ENCODE measurements around the gene RAB11A. TPM values are rescaled to one million over a fixed set of nuclear protein-coding genes. Genes with fewer than 3 reads are reported as not detected.

The RAB11A gene
- total RNA-seq, 1 donor from 2014 or later: 295 TPM

DNA sequence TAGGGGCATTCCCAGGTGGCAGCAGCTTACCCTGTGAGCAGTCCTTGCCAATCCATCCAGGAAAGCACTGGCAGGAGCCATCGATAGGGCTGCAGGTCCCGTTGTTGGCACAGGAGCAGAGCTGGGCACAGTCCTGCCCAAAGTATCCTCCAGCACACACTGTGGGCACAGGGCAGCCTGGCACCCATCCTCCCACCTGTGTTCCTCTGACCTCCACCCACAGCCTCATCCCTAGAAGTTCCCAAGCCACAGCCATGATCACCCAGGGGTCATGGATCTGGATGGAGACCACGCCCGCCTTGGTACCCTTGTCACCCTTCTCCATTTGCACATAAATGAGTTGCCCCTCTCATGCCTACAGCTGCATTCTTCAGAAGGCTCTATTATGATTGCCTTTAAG, 48.6 kb downstream of the RAB11A start:
- H3K36me3 ChIP-seq (ENCODE audit: control insufficient read depth, insufficient read depth, low read length): no peaks in the 10 kb centered on the region
- no peak overlapping the region for H3K4me3 ChIP-seq (ENCODE audit: low read depth, low read length)
- H3K27me3 ChIP-seq (ENCODE audit: control insufficient read depth, insufficient read depth, low read length): no peaks in the 10 kb centered on the region
- TF ChIP-seq, protein P1, sequence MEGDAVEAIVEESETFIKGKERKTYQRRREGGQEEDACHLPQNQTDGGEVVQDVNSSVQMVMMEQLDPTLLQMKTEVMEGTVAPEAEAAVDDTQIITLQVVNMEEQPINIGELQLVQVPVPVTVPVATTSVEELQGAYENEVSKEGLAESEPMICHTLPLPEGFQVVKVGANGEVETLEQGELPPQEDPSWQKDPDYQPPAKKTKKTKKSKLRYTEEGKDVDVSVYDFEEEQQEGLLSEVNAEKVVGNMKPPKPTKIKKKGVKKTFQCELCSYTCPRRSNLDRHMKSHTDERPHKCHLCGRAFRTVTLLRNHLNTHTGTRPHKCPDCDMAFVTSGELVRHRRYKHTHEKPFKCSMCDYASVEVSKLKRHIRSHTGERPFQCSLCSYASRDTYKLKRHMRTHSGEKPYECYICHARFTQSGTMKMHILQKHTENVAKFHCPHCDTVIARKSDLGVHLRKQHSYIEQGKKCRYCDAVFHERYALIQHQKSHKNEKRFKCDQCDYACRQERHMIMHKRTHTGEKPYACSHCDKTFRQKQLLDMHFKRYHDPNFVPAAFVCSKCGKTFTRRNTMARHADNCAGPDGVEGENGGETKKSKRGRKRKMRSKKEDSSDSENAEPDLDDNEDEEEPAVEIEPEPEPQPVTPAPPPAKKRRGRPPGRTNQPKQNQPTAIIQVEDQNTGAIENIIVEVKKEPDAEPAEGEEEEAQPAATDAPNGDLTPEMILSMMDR (IDR thresholded peaks at IDR 0.05; ENCODE audit: insufficient read depth, low read length, poor library complexity, severe bottlenecking): no peak
- no peak for DNase-seq (ENCODE audit: low read depth)

DNA sequence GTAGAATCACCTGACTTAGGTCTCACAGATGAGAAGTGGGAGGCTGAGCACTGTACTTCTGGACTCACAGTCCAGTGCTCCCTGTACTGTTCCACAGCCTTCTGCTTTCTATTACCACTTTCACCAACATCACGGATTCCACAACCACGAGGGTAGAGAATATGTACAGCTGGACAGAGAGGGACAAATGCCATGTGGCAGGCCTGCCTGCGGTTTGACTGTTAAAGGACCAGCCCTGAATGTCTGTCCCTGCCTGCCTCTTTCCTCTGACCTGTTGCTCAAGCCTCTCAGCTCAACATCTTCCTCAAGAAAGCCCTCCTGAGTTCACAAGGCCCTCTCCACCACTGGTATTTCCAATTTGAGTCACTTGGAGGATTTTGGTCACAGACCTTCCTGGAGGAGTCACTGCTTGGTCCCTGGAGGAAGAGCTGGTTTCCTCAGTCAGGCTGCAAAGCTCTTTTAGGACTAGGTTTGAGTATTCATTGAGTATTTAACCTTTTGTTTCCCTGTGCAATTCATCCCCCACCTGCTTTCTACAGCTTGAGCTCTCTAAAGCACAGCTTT, 49.1 kb downstream of the RAB11A start:
- Histone ChIP-seq H3K36me3 (ENCODE audit: control insufficient read depth, insufficient read depth, low read length) (no peaks in the 10 kb centered on the region), H3K27me3 (ENCODE audit: control insufficient read depth, insufficient read depth, low read length) (no peaks in the 10 kb centered on the region), H3K4me3 (ENCODE audit: low read depth, low read length) (no peak overlapping the region)
- TF ChIP-seq, protein P1 (IDR thresholded peaks at IDR 0.05; ENCODE audit: insufficient read depth, low read length, poor library complexity, severe bottlenecking): no peak
- no peak for DNase-seq (ENCODE audit: low read depth)

DNA sequence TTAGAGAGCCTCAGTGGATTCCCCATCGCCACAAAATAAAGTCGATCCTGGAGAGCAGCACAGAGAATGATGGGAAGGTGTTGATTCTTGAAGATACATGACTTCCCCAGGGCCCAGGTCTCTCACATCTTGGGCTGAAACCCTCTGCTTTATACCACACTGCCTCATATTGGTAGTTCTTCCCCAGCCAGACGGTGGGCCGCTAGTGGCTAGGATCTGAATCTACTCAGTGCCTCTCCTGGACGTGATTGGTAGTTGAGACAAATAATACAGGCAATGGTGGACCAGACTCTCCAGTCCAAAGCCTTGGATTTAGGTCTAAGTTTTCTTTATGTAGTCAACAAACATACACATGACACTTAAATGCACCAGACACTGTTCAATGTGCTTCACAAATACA, 49.7 kb downstream of the RAB11A start:
- no peaks in the 10 kb centered on the region for H3K36me3 ChIP-seq (ENCODE audit: control insufficient read depth, insufficient read depth, low read length)
- no peak for DNase-seq (ENCODE audit: low read depth)
- TF ChIP-seq, protein P1 (IDR thresholded peaks at IDR 0.05; ENCODE audit: insufficient read depth, low read length, poor library complexity, severe bottlenecking): no peak

DNA sequence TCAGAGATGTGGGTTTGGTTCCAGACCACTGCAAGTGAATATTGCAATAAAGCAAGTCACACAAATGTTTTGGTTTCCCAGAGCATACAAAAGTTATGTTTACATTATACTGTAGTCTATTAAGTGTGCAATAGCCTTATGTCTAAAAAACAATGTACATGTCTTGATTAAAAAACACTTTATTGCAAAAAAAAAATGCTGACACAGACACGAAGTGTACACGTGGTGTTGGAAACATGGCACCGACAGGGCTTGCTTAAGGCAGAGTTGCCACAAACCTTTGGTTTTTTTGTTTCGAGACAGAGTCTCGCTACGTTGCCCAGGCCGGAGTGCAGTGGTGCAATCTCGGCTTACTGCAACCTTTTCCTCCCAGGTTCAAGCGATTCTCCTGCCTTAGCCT, 50.1 kb downstream of the RAB11A start:
- Histone ChIP-seq H3K27me3 (ENCODE audit: control insufficient read depth, insufficient read depth, low read length) (no peaks in the 10 kb centered on the region), H3K36me3 (ENCODE audit: control insufficient read depth, insufficient read depth, low read length) (no peaks in the 10 kb centered on the region), H3K4me3 (ENCODE audit: low read depth, low read length) (no peak overlapping the region)
- TF ChIP-seq, protein P1 (IDR thresholded peaks at IDR 0.05; ENCODE audit: insufficient read depth, low read length, poor library complexity, severe bottlenecking): no peak
- no peak for DNase-seq (ENCODE audit: low read depth)

More for the DNA sequence above, 49.7 kb downstream of the RAB11A start:
- H3K27me3 ChIP-seq (ENCODE audit: control insufficient read depth, insufficient read depth, low read length): no peaks in the 10 kb centered on the region
- no peak overlapping the region for H3K4me3 ChIP-seq (ENCODE audit: low read depth, low read length)

DNA sequence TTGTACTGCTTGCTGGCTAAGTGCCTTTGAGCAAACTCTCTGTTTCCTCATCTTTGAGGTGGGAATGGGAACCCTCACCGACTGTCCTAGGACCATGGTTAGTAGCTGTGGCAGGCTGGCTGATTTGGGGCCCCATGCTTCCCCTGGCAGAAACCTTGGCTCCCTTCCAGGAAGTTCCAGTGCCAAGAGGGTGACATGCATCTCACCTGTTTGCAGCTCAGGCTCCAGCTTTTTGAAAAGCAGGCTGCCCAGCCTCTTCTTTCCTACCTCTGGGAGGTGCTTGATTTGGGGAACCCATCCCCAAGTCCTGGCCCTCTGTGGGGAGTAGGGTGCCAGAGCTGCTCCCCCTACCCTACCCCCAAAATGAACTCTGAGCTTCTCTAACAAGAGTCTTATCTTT, 50.8 kb downstream of the RAB11A start:
- Histone ChIP-seq H3K27me3 (ENCODE audit: control insufficient read depth, insufficient read depth, low read length) (no peaks in the 10 kb centered on the region), H3K36me3 (ENCODE audit: control insufficient read depth, insufficient read depth, low read length) (no peaks in the 10 kb centered on the region), H3K4me3 (ENCODE audit: low read depth, low read length) (no peak overlapping the region)
- TF ChIP-seq, protein P1 (IDR thresholded peaks at IDR 0.05; ENCODE audit: insufficient read depth, low read length, poor library complexity, severe bottlenecking): no peak
- DNase-seq (ENCODE audit: low read depth): no peak

DNA sequence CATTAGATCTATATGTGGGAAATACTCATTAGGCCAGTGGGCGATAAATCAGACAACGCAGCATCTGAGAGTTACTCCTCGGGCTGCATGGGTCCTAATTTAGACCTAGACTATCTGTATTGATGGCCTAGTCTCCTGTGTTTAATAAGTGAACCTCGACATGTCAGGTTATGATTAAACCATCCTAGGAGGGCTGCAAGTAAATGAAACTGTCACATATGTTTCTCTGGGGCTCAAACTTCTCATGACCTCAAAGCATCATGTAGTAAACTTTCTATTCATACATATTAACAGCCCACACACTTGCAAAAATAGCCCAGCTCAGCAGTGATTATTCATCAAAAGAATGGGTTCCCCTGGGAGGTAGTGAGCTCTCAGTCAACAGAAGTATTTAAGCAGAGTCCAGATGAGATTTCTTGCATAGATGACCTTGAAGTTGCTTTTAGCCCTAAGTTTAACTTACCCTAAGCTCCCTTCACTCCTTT, 51.6 kb downstream of the RAB11A start:
- DNase-seq (ENCODE audit: low read depth): no peak
- no peaks in the 10 kb centered on the region for H3K36me3 ChIP-seq (ENCODE audit: control insufficient read depth, insufficient read depth, low read length)
- H3K27me3 ChIP-seq (ENCODE audit: control insufficient read depth, insufficient read depth, low read length): no peaks in the 10 kb centered on the region
- TF ChIP-seq, protein P1 (IDR thresholded peaks at IDR 0.05; ENCODE audit: insufficient read depth, low read length, poor library complexity, severe bottlenecking): no peak
- no peak overlapping the region for H3K4me3 ChIP-seq (ENCODE audit: low read depth, low read length)
